Lung (tissue), 12 donors: ENCODE measurements around the gene BORCS6. TPM values are rescaled to one million over a fixed set of nuclear protein-coding genes. Genes with fewer than 3 reads are reported as not detected.

Source experiments
- ATAC-seq: fragments of 200-7000 bp; cut with Tn5 transposase; one replicate; pipeline ENCODE4 v1.9.1; 2020; ENCODE audit warnings: moderate number of reproducible peaks; ENCODE audit not compliant: insufficient read depth, low FRiP score
- DNase-seq, 3 donors: peaks; one replicate each; pipeline ENCODE4 v3.0.0-alpha.2; 2013 to 2017
- H3K27ac ChIP-seq, 2 donors: one replicate each; pipeline ENCODE4 v1.5.1; 2013; ENCODE audit warnings: mild to moderate bottlenecking in 2 of 2, moderate library complexity in 2 of 2, control low read depth in 1 of 2, inconsistent platforms in 1 of 2, low read depth in 1 of 2, low read length in 1 of 2
- H3K27me3 ChIP-seq, 3 donors: one replicate each; pipeline ENCODE4 v1.5.1; 2013; ENCODE audit warnings: low read length in 2 of 3; ENCODE audit not compliant: control insufficient read depth in 3 of 3, insufficient read depth in 3 of 3
- H3K36me3 ChIP-seq, 4 donors: one replicate each; pipeline ENCODE4 v1.5.1; 2013; ENCODE audit warnings: low read length in 4 of 4, mild to moderate bottlenecking in 1 of 4, moderate library complexity in 1 of 4; ENCODE audit not compliant: control insufficient read depth in 4 of 4, insufficient read depth in 4 of 4
- H3K4me1 ChIP-seq, 5 donors: one replicate each; pipeline ENCODE4 v1.5.1; 2013; ENCODE audit warnings: low read length in 5 of 5, mild to moderate bottlenecking in 2 of 5, moderate library complexity in 1 of 5; ENCODE audit not compliant: control insufficient read depth in 5 of 5, insufficient read depth in 5 of 5
- H3K4me3 ChIP-seq: one replicate; pipeline ENCODE4 v1.5.1; 2013; ENCODE audit warnings: mild to moderate bottlenecking, control low read depth, moderate library complexity
- H3K9ac ChIP-seq, 2 donors: one replicate each; pipeline ENCODE4 v1.5.1; 2013; ENCODE audit warnings: low read length in 2 of 2, control low read depth in 1 of 2; ENCODE audit not compliant: insufficient read depth in 1 of 2
- H3K9me3 ChIP-seq, 4 donors: one replicate each; pipeline ENCODE4 v1.5.1; 2013; ENCODE audit warnings: low read length in 3 of 4, mild to moderate bottlenecking in 1 of 4, moderate library complexity in 1 of 4; ENCODE audit not compliant: control insufficient read depth in 4 of 4, insufficient read depth in 3 of 4
- CTCF ChIP-seq: IDR thresholded peaks from 2 replicates; pipeline ENCODE4 v1.5.1; 2012; ENCODE audit warnings: mild to moderate bottlenecking; ENCODE audit errors: control extremely low read depth, extremely low read depth
- WGBS, 2 donors: extraction: QIAGEN DNeasy Blood & Tissue Kit; methylation state at CpG; one replicate each; pipeline ENCODE4 v1.1.7; 2013; 5-methylcytosine and 5-hydroxymethylcytosine counted together
- polyA plus RNA-seq, 2 donors: library from polyadenylated mRNA; stranded (reverse); fragments of 200-250 nt; gene quantifications; one replicate each; pipeline ENCODE4 v1.2.1, GENCODE V29; 2013
- total RNA-seq, 2 donors: library from RNA; depleted of rRNA in 1 of 2; stranded (reverse); fragments of >200 nt in 1 of 2; gene quantifications; one replicate each; pipeline ENCODE4 v1.2.1, GENCODE V29; 2014 to 2021
- donor health status: control.
- donor health status: control.
- donor health status: Bipolar disorder and iron deficiency.
- donor health status: healthy.
- donor health status: DM: yes; HTN: yes; CAD: no.

BORCS6 gene
- total and polyA plus RNA-seq, 4 donors, result 5.3 to 10.8 (median 8.0) TPM

- peak; percentile 73 for TF ChIP-seq CTCF
- DNase-seq (peak; percentile 99 to 100 (median 99)), ATAC-seq (peak; percentile 93)
- no peaks in the 10 kb centered on the region for H3K27me3 ChIP-seq
- H3K36me3 ChIP-seq, result peaks cover 13 to 40% (median 27%) of the 10 kb centered on the region in 4 donors
- H3K4me1 ChIP-seq, result peaks cover 0 to 11% (median 2%) of the 10 kb centered on the region in 5 donors
- peak overlapping the region; percentile 54 to 85 for H3K27ac ChIP-seq
- no peak overlapping the region for H3K4me3 ChIP-seq
- WGBS, 2 donors, result 0 to 1% methylated on average over 42 to 46 of the region's 46 CpGs
- H3K9me3 ChIP-seq, result no peaks in the 10 kb centered on the region
- H3K9ac ChIP-seq, result peak overlapping the region in 1 of 2 donors; percentile 96
These were observed 51.2 kb downstream of the BORCS6 start for GRCh38 chr17:8138672-8139371.

GRCh38 chr17:8138374-8138671, 51.7 kb downstream of the BORCS6 start:
- no peak for ATAC-seq
- Histone ChIP-seq H3K9ac (peak overlapping the region in 1 of 2 donors; percentile 96), H3K4me1 (peaks cover 0 to 11% (median 2%) of the 10 kb centered on the region in 5 donors), H3K27ac (peak overlapping the region in 1 of 2 donors; percentile 85), H3K36me3 (peaks cover 13 to 35% (median 23%) of the 10 kb centered on the region in 4 donors), H3K27me3 (no peaks in the 10 kb centered on the region), H3K4me3 (no peak overlapping the region), H3K9me3 (no peaks in the 10 kb centered on the region)
- WGBS, 2 donors, result 1 to 2% methylated on average over 7 of the region's 7 CpGs
- DNase-seq, result no peak
- no peak for TF ChIP-seq CTCF

Other genes with a start within 250 kb of the BORCS6 start
- gene GUCY2D, start 187.6 kb downstream of the BORCS6 start, total RNA-seq, result 1 to 10 TPM in 1 of 2 donors, under 1 TPM in 1; 0.20 to 1.8 TPM
- under 1 TPM; 0.27 to 0.51 TPM for gene GUCY2D, start 187.6 kb downstream of the BORCS6 start, polyA plus RNA-seq
- gene ALOX15B, start 151.1 kb downstream of the BORCS6 start, total RNA-seq, result 100 to 1,000 TPM in 1 of 2 donors, 1 to 10 TPM in 1; 3.4 to 135 TPM
- gene ALOX15B, start 151.1 kb downstream of the BORCS6 start, polyA plus RNA-seq, result 10 to 100 TPM; 64.9 to 82.7 TPM
- under 1 TPM; 0.46 to 0.48 TPM for gene ALOX12B, start 102.5 kb downstream of the BORCS6 start, total RNA-seq
- gene ALOX12B, start 102.5 kb downstream of the BORCS6 start, polyA plus RNA-seq, result under 1 TPM in 1 of 2 donors, not detected in 1; 0.06 TPM
- under 1 TPM in 1 of 2 donors, not detected in 1; 0.12 TPM for gene ALOXE3, start 71.7 kb downstream of the BORCS6 start, total RNA-seq
- gene ALOXE3, start 71.7 kb downstream of the BORCS6 start, polyA plus RNA-seq, result under 1 TPM; 0.28 to 0.68 TPM
- gene HES7, start 66.1 kb downstream of the BORCS6 start, total RNA-seq, result under 1 TPM in 1 of 2 donors, not detected in 1; 0.55 TPM
- gene HES7, start 66.1 kb downstream of the BORCS6 start, polyA plus RNA-seq, result under 1 TPM; 0.22 to 0.28 TPM
- gene PER1, start 37.8 kb downstream of the BORCS6 start, total RNA-seq, result 100 to 1,000 TPM; 132 to 238 TPM
- 100 to 1,000 TPM in 1 of 2 donors, 10 to 100 TPM in 1; 93.5 to 126 TPM for gene PER1, start 37.8 kb downstream of the BORCS6 start, polyA plus RNA-seq
- gene VAMP2, start 27.2 kb downstream of the BORCS6 start, total RNA-seq, result 10 to 100 TPM; 33.9 to 76.2 TPM
- 10 to 100 TPM; 45.4 to 46.2 TPM for gene VAMP2, start 27.2 kb downstream of the BORCS6 start, polyA plus RNA-seq
- gene TMEM107, start 13.8 kb downstream of the BORCS6 start, total RNA-seq, result 10 to 100 TPM; 24.4 to 33.1 TPM
- 10 to 100 TPM; 13.2 to 19.0 TPM for gene TMEM107, start 13.8 kb downstream of the BORCS6 start, polyA plus RNA-seq
- 1 to 10 TPM; 2.1 to 3.9 TPM for gene AURKB, start 20.4 kb upstream of the BORCS6 start, total RNA-seq
- 1 to 10 TPM; 3.6 to 5.7 TPM for gene AURKB, start 20.4 kb upstream of the BORCS6 start, polyA plus RNA-seq
- 10 to 100 TPM; 27.7 to 45.3 TPM for gene CTC1, start 57.9 kb upstream of the BORCS6 start, total RNA-seq
- gene CTC1, start 57.9 kb upstream of the BORCS6 start, polyA plus RNA-seq, result 10 to 100 TPM; 19.1 to 26.5 TPM
- gene PFAS, start 59.1 kb upstream of the BORCS6 start, total RNA-seq, result 10 to 100 TPM; 20.1 to 47.6 TPM
- 10 to 100 TPM; 14.0 to 15.3 TPM for gene PFAS, start 59.1 kb upstream of the BORCS6 start, polyA plus RNA-seq
- 10 to 100 TPM; 15.5 to 31.6 TPM for gene RANGRF, start 98.5 kb upstream of the BORCS6 start, total RNA-seq
- 10 to 100 TPM; 39.1 to 60.1 TPM for gene RANGRF, start 98.5 kb upstream of the BORCS6 start, polyA plus RNA-seq
- 10 to 100 TPM in 1 of 2 donors, 1 to 10 TPM in 1; 1.2 to 11.7 TPM for gene SLC25A35, start 105.2 kb upstream of the BORCS6 start, total RNA-seq
- 1 to 10 TPM; 5.5 to 9.4 TPM for gene SLC25A35, start 105.2 kb upstream of the BORCS6 start, polyA plus RNA-seq
- 10 to 100 TPM; 29.7 to 30.8 TPM for gene ARHGEF15, start 120.1 kb upstream of the BORCS6 start, total RNA-seq
- 10 to 100 TPM; 10.1 to 17.2 TPM for gene ARHGEF15, start 120.1 kb upstream of the BORCS6 start, polyA plus RNA-seq
- not detected for gene ODF4, start 149.7 kb upstream of the BORCS6 start, total RNA-seq
- not detected for gene ODF4, start 149.7 kb upstream of the BORCS6 start, polyA plus RNA-seq
- 1,000 to 10,000 TPM; 1,016 to 2,549 TPM for gene RPL26, start 193.0 kb upstream of the BORCS6 start, total RNA-seq
- gene RPL26, start 193.0 kb upstream of the BORCS6 start, polyA plus RNA-seq, result 1,000 to 10,000 TPM; 2,664 to 2,820 TPM
- not detected for gene RNF222, start 207.6 kb upstream of the BORCS6 start, total RNA-seq
- gene RNF222, start 207.6 kb upstream of the BORCS6 start, polyA plus RNA-seq, result not detected
- gene NDEL1, start 245.7 kb upstream of the BORCS6 start, total RNA-seq, result 100 to 1,000 TPM in 1 of 2 donors, 10 to 100 TPM in 1; 58.5 to 101 TPM
- 10 to 100 TPM; 25.2 to 52.4 TPM for gene NDEL1, start 245.7 kb upstream of the BORCS6 start, polyA plus RNA-seq